Measurements from ENCODE around the gene PATJ. TPM values are rescaled to one million over a fixed set of nuclear protein-coding genes. Genes with fewer than 3 reads are reported as not detected.

The PATJ gene
- total RNA-seq, 2 donors from 2014 or later = 37.9 to 72.1 TPM

DNA sequence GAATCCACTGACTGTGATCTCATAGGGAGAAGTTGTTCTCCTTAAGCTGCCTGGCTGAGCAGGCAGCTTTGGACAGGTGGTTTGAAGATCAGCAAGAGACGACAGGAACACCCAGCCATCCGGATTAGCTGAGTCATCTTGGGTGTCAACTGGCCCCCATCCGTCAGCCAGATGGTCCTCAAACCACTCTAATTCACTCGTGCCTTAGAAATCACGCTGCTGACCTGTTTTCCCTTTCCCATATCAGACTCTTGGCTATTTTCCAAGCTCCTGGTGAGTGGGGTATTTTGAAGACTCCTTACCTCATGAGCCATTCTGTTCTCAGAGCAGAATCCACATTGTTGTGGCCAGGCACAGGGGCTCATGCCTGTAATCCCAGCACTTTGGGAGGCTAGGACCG, 303.3 kb downstream of the PATJ start:
- TF ChIP-seq, protein P1, sequence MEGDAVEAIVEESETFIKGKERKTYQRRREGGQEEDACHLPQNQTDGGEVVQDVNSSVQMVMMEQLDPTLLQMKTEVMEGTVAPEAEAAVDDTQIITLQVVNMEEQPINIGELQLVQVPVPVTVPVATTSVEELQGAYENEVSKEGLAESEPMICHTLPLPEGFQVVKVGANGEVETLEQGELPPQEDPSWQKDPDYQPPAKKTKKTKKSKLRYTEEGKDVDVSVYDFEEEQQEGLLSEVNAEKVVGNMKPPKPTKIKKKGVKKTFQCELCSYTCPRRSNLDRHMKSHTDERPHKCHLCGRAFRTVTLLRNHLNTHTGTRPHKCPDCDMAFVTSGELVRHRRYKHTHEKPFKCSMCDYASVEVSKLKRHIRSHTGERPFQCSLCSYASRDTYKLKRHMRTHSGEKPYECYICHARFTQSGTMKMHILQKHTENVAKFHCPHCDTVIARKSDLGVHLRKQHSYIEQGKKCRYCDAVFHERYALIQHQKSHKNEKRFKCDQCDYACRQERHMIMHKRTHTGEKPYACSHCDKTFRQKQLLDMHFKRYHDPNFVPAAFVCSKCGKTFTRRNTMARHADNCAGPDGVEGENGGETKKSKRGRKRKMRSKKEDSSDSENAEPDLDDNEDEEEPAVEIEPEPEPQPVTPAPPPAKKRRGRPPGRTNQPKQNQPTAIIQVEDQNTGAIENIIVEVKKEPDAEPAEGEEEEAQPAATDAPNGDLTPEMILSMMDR (IDR thresholded peaks at IDR 0.05) = no peak
- no peaks in the 10 kb centered on the region for H3K27me3 ChIP-seq
- no peaks in the 10 kb centered on the region for H3K36me3 ChIP-seq
- no peak overlapping the region for H3K4me3 ChIP-seq
- H3K9me3 ChIP-seq = no peaks in the 10 kb centered on the region
- no peak overlapping the region for H3K27ac ChIP-seq
- no peak for DNase-seq (ENCODE audit: low spot score)
- peaks cover 0 to 7% of the 10 kb centered on the region in 2 donors for H3K4me1 ChIP-seq

DNA sequence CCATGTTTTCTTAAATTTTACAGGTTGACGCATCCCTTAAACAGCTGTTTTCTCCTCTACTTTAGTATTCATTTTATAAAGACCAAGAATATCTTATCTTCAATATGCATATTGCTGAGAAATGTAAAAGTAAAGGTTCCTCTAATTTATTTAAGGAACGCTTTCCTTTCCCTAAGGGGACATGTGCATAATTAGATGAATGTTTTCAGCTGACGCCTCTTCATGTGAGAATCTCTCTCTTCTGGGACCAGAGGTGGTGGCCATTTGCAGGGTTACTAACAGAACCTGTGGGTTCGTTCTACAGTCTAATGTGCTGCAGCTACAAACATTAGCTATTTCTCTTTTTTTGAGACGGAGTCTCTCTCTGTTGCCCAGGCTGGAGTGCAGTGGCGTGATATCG, 304.6 kb downstream of the PATJ start:
- H3K27ac ChIP-seq = no peak overlapping the region
- no peak for DNase-seq (ENCODE audit: low spot score)

DNA sequence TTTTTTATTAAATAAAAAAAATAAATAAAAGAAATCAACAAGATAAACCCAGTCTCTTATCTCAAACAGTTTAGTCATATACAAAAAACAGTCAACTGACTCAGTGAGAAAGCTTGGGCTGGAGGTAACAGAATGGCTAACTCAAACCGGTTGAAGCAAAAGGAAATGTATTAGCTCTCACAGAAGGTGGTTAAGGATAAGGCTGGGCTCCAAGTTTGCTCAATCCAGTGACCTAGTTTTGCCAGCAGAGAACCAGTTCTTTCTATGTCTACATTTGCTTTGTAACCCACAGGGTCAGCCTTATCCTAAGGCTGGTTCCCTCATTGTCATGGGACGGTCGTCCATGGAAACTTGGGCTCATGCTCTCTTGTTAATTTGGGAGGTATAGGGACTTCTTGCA, 307.9 kb downstream of the PATJ start:
- Histone ChIP-seq H3K27ac (no peak overlapping the region), H3K4me3 (no peak overlapping the region), H3K4me1 (peaks cover 0 to 7% of the 10 kb centered on the region in 2 donors), H3K9me3 (no peaks in the 10 kb centered on the region), H3K36me3 (no peaks in the 10 kb centered on the region), H3K27me3 (no peaks in the 10 kb centered on the region)
- TF ChIP-seq, protein P1 (IDR thresholded peaks at IDR 0.05) = no peak
- no peak for DNase-seq (ENCODE audit: low spot score)

More for the DNA sequence above, 304.6 kb downstream of the PATJ start:
- Histone ChIP-seq H3K4me1 (peaks cover 0 to 7% of the 10 kb centered on the region in 2 donors), H3K4me3 (no peak overlapping the region), H3K36me3 (no peaks in the 10 kb centered on the region), H3K27me3 (no peaks in the 10 kb centered on the region), H3K9me3 (no peaks in the 10 kb centered on the region)
- TF ChIP-seq, protein P1 (IDR thresholded peaks at IDR 0.05) = no peak

DNA sequence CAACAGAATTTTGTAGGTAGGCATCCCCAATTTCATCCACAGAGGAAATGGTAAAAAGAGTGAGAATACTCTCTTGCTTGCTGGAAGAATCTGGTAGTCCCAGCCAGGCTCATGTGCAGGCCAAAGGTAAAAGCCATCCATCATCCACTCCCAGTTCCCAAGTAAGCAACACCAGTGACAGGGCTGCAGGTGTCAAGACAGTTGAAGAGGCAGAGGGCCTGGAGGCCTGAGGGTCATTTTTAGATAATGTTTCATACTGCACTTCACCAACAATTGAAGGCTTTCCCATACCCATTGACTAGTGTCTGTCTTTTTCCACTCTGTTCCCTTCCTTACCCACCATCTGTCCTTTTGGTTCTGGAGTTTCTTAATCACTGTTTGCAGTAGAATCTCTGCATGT, 310.7 kb downstream of the PATJ start:
- Histone ChIP-seq H3K4me3 (no peak overlapping the region), H3K27ac (no peak overlapping the region)

DNA sequence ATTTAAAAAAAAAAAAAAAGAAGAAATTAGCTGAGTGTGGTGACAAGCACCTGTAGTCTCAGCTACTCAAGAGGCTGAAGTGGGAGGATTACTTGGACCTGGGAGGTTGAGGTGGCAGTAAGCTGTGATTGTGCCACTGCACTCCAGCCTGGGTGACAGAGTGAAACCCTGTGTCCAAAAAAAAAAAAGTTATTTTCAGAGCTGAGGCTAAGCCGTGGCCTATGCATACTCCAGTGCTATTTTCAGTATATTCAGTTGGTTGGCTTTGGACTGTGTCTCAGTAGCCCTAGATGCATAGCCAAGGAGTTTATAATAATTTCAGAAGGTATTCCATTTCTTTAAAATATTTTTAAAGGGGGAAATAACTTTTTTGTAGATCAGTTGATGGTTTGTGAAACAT, 311.9 kb downstream of the PATJ start:
- Histone ChIP-seq H3K9me3 (no peaks in the 10 kb centered on the region), H3K27ac (peak overlapping the region in 1 of 2 donors; percentile 2), H3K4me3 (no peak overlapping the region), H3K4me1 (peaks cover 0 to 10% of the 10 kb centered on the region in 2 donors), H3K36me3 (no peaks in the 10 kb centered on the region), H3K27me3 (no peaks in the 10 kb centered on the region)
- no peak for DNase-seq (ENCODE audit: low spot score)
- TF ChIP-seq, protein P1 (IDR thresholded peaks at IDR 0.05) = no peak

More for the DNA sequence above, 310.7 kb downstream of the PATJ start:
- Histone ChIP-seq H3K9me3 (no peaks in the 10 kb centered on the region), H3K4me1 (no peaks in the 10 kb centered on the region), H3K27me3 (no peaks in the 10 kb centered on the region), H3K36me3 (no peaks in the 10 kb centered on the region)
- TF ChIP-seq, protein P1 (IDR thresholded peaks at IDR 0.05) = no peak
- DNase-seq (ENCODE audit: low spot score) = no peak

DNA sequence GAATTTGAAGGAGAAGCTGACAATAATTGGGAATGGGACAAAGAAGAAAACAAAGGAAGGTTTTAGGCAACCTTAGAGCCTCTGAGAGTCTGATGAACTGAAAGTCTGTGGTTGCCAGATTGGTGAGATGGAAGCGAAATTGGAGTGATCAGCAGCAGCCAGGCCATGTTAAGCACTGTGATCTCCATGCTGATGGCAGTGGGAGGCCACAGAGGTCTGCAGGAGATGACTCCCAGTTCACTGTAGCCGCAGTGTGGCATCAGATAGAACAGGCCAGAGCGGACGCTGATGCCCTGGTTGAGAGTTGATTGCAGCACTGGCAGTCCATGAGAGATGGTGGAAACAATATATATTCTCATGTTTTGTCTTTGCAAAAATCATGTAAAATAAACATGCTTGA, 314.9 kb downstream of the PATJ start:
- no peaks in the 10 kb centered on the region for H3K9me3 ChIP-seq
- no peak for DNase-seq (ENCODE audit: low spot score)
- no peak overlapping the region for H3K27ac ChIP-seq
- TF ChIP-seq, protein P1 (IDR thresholded peaks at IDR 0.05) = no peak
- H3K4me1 ChIP-seq = peaks cover 0 to 10% of the 10 kb centered on the region in 2 donors
- H3K4me3 ChIP-seq = no peak overlapping the region
- H3K36me3 ChIP-seq = no peaks in the 10 kb centered on the region
- no peaks in the 10 kb centered on the region for H3K27me3 ChIP-seq
